WI38 (cell line): ENCODE measurements around the gene UBAC2.

Experiments
- H3K4me3 ChIP-seq: 2 replicates; pipeline ENCODE4 v1.5.1; 2011; ENCODE audit warnings: low read depth, mild to moderate bottlenecking, control low read depth, low read length
- CTCF ChIP-seq: IDR thresholded peaks from 2 replicates; pipeline ENCODE4 v1.5.1; 2012; ENCODE audit warnings: low read depth, mild to moderate bottlenecking, control low read depth, low read length

The UBAC2 gene

GRCh38 chr13:99311748-99312492, 111.3 kb downstream of the UBAC2 start:
- no peak for TF ChIP-seq CTCF
- H3K4me3 ChIP-seq, result no peak overlapping the region

GRCh38 chr13:99312493-99312883, 111.8 kb downstream of the UBAC2 start:
- no peak overlapping the region for H3K4me3 ChIP-seq
- TF ChIP-seq CTCF, result no peak

GRCh38 chr13:99313501-99313900, 112.8 kb downstream of the UBAC2 start:
- TF ChIP-seq CTCF, result no peak
- no peak overlapping the region for H3K4me3 ChIP-seq

GRCh38 chr13:99313941-99314340, 113.3 kb downstream of the UBAC2 start:
- H3K4me3 ChIP-seq, result no peak overlapping the region
- TF ChIP-seq CTCF, result no peak

- no peak overlapping the region for H3K4me3 ChIP-seq
- no peak for TF ChIP-seq CTCF
These were observed 114.1 kb downstream of the UBAC2 start for GRCh38 chr13:99314640-99315176.

- TF ChIP-seq CTCF, result no peak
These were observed 114.5 kb downstream of the UBAC2 start for GRCh38 chr13:99315186-99315585.

GRCh38 chr13:99316224-99316623, 115.6 kb downstream of the UBAC2 start:
- H3K4me3 ChIP-seq, result no peak overlapping the region
- no peak for TF ChIP-seq CTCF

More at GRCh38 chr13:99315186-99315585, 114.5 kb downstream of the UBAC2 start:
- H3K4me3 ChIP-seq, result no peak overlapping the region
